Naive thymus-derived CD4-positive, alpha-beta T cell (primary cell): Measurements from ENCODE around the gene WDTC1. TPM values are rescaled to one million over a fixed set of nuclear protein-coding genes. Genes with fewer than 3 reads are reported as not detected.
"Not testable (repeated sequence)": the region's sequence is repeated elsewhere in the genome, so short reads cannot be mapped to it uniquely, and the experiment has no call there.

Experiments used
- ATAC-seq: fragments of 150-1000 bp; cut with Tn5 transposase; 2 replicates; pipeline ENCODE4 v1.10.0; 2021; ENCODE audit warnings: mild to moderate bottlenecking, moderate library complexity
- CTCF ChIA-PET: fragments of 350-600 bp; sonication (Branson Sonifier 250); formaldehyde crosslinking; loops from one replicate; lab custom pipeline; 2021; ENCODE audit warnings: antibody characterized with exemption; lab: Charles Lee
- POLR2A ChIA-PET: fragments of 350-600 bp; sonication (Branson Sonifier 250); formaldehyde crosslinking; loops from one replicate; lab custom pipeline; 2021; ENCODE audit warnings: antibody characterized with exemption, inconsistent platforms; lab: Charles Lee
- DNase-seq, 9 donors: peaks; one replicate each; pipeline versions ENCODE4 v3.0.0 to v3.0.0-alpha.2; 2020 to 2022; ENCODE audit warnings: mixed read lengths in 1 of 9
- H3K27ac ChIP-seq: one replicate; pipeline ENCODE4 v1.7.0; 2013; ENCODE audit warnings: mild to moderate bottlenecking, low read depth, low read length, moderate library complexity
- H3K27me3 ChIP-seq, 2 donors: one replicate each; pipeline ENCODE4 v1.7.0; 2013; ENCODE audit warnings: low read length in 2 of 2, mild to moderate bottlenecking in 2 of 2, moderate library complexity in 2 of 2; ENCODE audit not compliant: control insufficient read depth in 2 of 2, insufficient read depth in 2 of 2
- H3K36me3 ChIP-seq, 3 experiments: 1 replicate in 2 of 3; 2 replicates in 1 of 3; pipeline ENCODE4 v1.7.0; 2013; ENCODE audit warnings: low read length in 3 of 3, mild to moderate bottlenecking in 3 of 3, moderate library complexity in 1 of 3; ENCODE audit not compliant: insufficient read depth in 3 of 3, control insufficient read depth in 2 of 3
- H3K4me1 ChIP-seq, 2 donors: one replicate each; pipeline ENCODE4 v1.7.0; 2013; ENCODE audit warnings: low read length in 2 of 2, mild to moderate bottlenecking in 2 of 2, moderate library complexity in 1 of 2; ENCODE audit not compliant: control insufficient read depth in 2 of 2, insufficient read depth in 2 of 2
- H3K4me3 ChIP-seq: 2 replicates; pipeline ENCODE4 v1.7.0; 2013; ENCODE audit warnings: mild to moderate bottlenecking, low read length
- H3K9me3 ChIP-seq, 3 experiments: 1 replicate in 2 of 3; 2 replicates in 1 of 3; pipeline ENCODE4 v1.7.0; 2013; ENCODE audit warnings: low read length in 3 of 3; ENCODE audit not compliant: control insufficient read depth in 2 of 3
- H3K27ac Mint-ChIP-seq, 9 donors: one replicate each; pipeline ENCODE4 v1.8.0; 2020 to 2022; ENCODE audit warnings: mixed read lengths in 9 of 9, mild to moderate bottlenecking in 8 of 9, moderate library complexity in 5 of 9, inconsistent platforms in 2 of 9
- H3K27me3 Mint-ChIP-seq, 5 donors: one replicate each; pipeline ENCODE4 v1.8.0; 2021 to 2022; ENCODE audit warnings: mixed read lengths in 5 of 5, mild to moderate bottlenecking in 1 of 5
- H3K36me3 Mint-ChIP-seq, 5 donors: one replicate each; pipeline ENCODE4 v1.8.0; 2020 to 2022; ENCODE audit warnings: mixed read lengths in 5 of 5, mild to moderate bottlenecking in 3 of 5, inconsistent platforms in 1 of 5
- H3K4me1 Mint-ChIP-seq, 7 donors: one replicate each; pipeline ENCODE4 v1.8.0; 2020 to 2022; ENCODE audit warnings: mixed read lengths in 7 of 7, mild to moderate bottlenecking in 3 of 7, inconsistent platforms in 1 of 7
- H3K4me3 Mint-ChIP-seq, 10 donors: one replicate each; pipeline ENCODE4 v1.8.0; 2020 to 2022; ENCODE audit warnings: mild to moderate bottlenecking in 10 of 10, mixed read lengths in 10 of 10, moderate library complexity in 6 of 10, inconsistent platforms in 2 of 10
- H3K9me3 Mint-ChIP-seq, 11 donors: one replicate each; pipeline ENCODE4 v1.8.0; 2020 to 2022; ENCODE audit warnings: mixed read lengths in 11 of 11, mild to moderate bottlenecking in 4 of 11, inconsistent platforms in 1 of 11, moderate library complexity in 1 of 11
- intact Hi-C, 2 donors: fragments of 100-400 bp; cut with micrococcal nuclease; formaldehyde crosslinking; loops; one replicate each; pipeline ENCODE4 v1.15.1; 2023
- polyA plus RNA-seq, 2 donors: library from polyadenylated mRNA; unstranded; fragments of 300-500 nt; fragmentation: Illumina TruSeq; gene quantifications; one replicate each; pipeline ENCODE4 v1.2.3, GENCODE V29; 2021
- total RNA-seq, 6 experiments: library from RNA in 5 of 6; stranded (reverse) in 5 of 6; gene quantifications; 1 replicate in 5 of 6; 2 replicates in 1 of 6; pipeline ENCODE4 v1.2.3 and lab custom pipeline; 2021 to 2026

WDTC1 gene
- total and polyA plus RNA-seq, 7 experiments from 2014 or later: 5.8 to 59.0 (median 35.3) TPM

GRCh38 chr1:27220702-27221497 lies 13.5 kb upstream of the WDTC1 start:
- CTCF ChIA-PET: not testable (repeated sequence)

GRCh38 chr1:27225621-27226020 lies 8.8 kb upstream of the WDTC1 start:
- Histone ChIP-seq H3K4me1 (no peaks in the 10 kb centered on the region), H3K27me3 (no peaks in the 10 kb centered on the region), H3K4me3 (no peak overlapping the region), H3K27ac (no peak overlapping the region), H3K9me3 (no peaks in the 10 kb centered on the region), H3K36me3 (no peaks in the 10 kb centered on the region)
- Mint-ChIP-seq H3K27me3 (no peaks in the 10 kb centered on the region), H3K4me3 (no peak overlapping the region), H3K9me3 (no peaks in the 10 kb centered on the region), H3K36me3 (no peaks in the 10 kb centered on the region), H3K27ac (no peak overlapping the region), H3K4me1 (no peaks in the 10 kb centered on the region)
- intact Hi-C loops: no loop called here
- ATAC-seq: no peak
- ChIA-PET POLR2A (interaction anchor here (1.2 kb wide), 1 partner anchor 9 kb away, joined by 5 read pairs; the partner anchor contains the start of gene WDTC1), CTCF (interaction anchor here (0.7 kb wide), 1 partner anchor 16 kb away, joined by 3 read pairs; no protein-coding TSS in a partner anchor)
- no peak for DNase-seq

More at GRCh38 chr1:27220702-27221497, 13.5 kb upstream of the WDTC1 start:
- DNase-seq, intact Hi-C loops, H3K4me1 ChIP-seq, H3K36me3 Mint-ChIP-seq, H3K27me3 Mint-ChIP-seq, H3K4me3 ChIP-seq, H3K4me1 Mint-ChIP-seq, H3K36me3 ChIP-seq, H3K27me3 ChIP-seq, H3K27ac Mint-ChIP-seq, H3K4me3 Mint-ChIP-seq, H3K9me3 ChIP-seq, POLR2A ChIA-PET, H3K9me3 Mint-ChIP-seq, H3K27ac ChIP-seq, ATAC-seq: not testable (repeated sequence)

GRCh38 chr1:27227765-27228164 lies 6.7 kb upstream of the WDTC1 start:
- CTCF ChIA-PET: no interaction called here
- no peaks in the 10 kb centered on the region for H3K9me3 Mint-ChIP-seq

GRCh38 chr1:27233667-27234048 lies 774 bp upstream of the WDTC1 start:
- Histone ChIP-seq H3K4me3 (peak overlapping the region; percentile 59), H3K36me3 (no peaks in the 10 kb centered on the region), H3K27me3 (no peaks in the 10 kb centered on the region), H3K27ac (peak overlapping the region; percentile 78), H3K9me3 (no peaks in the 10 kb centered on the region), H3K4me1 (peaks cover 18 to 25% of the 10 kb centered on the region in 2 donors)
- H3K36me3 Mint-ChIP-seq: peaks cover 0 to 5% (median 2%) of the 10 kb centered on the region in 5 donors
- ATAC-seq (no peak), DNase-seq (peak in 4 of 9 donors; percentile 13 to 23 (median 20))
- peaks cover 0 to 3% (median 0%) of the 10 kb centered on the region in 5 donors for H3K27me3 Mint-ChIP-seq
- POLR2A ChIA-PET: interaction anchor here (0.6 to 1.2 kb wide), 3 partner anchors 10 to 597 kb away, joined by 3 to 4 read pairs (median 3); partner anchors contain the start of gene PPP1R8
- H3K9me3 Mint-ChIP-seq: peaks cover 0 to 5% (median 0%) of the 10 kb centered on the region in 11 donors
- CTCF ChIA-PET: interaction anchor here (1.5 kb wide), 1 partner anchor 122 kb away, joined by 6 read pairs; no protein-coding TSS in a partner anchor
- intact Hi-C loops: loop anchor here (1.0 to 10.0 kb wide), 13 partner anchors 25 to 601 kb away; partner anchors contain the start of genes NUDC (in 2 of the 2), SLC9A1 (in 2 of the 2), TMEM222 (in 2 of the 2) and WASF2 (in 2 of the 2)
- peak overlapping the region; percentile 83 to 97 (median 93) for H3K27ac Mint-ChIP-seq
- H3K4me1 Mint-ChIP-seq: peaks cover 25 to 39% (median 35%) of the 10 kb centered on the region in 7 donors
- H3K4me3 Mint-ChIP-seq: peak overlapping the region; percentile 93 to 100 (median 98)

More at GRCh38 chr1:27227765-27228164, 6.7 kb upstream of the WDTC1 start:
- Mint-ChIP-seq H3K4me1 (peaks cover 0 to 2% (median 0%) of the 10 kb centered on the region in 7 donors), H3K4me3 (no peak overlapping the region), H3K27ac (no peak overlapping the region), H3K36me3 (no peaks in the 10 kb centered on the region), H3K27me3 (peaks cover 0 to 3% (median 0%) of the 10 kb centered on the region in 5 donors)
- no peak for ATAC-seq
- H3K9me3 ChIP-seq: no peaks in the 10 kb centered on the region
- no peaks in the 10 kb centered on the region for H3K27me3 ChIP-seq
- POLR2A ChIA-PET: interaction anchor here (0.7 kb wide), 1 partner anchor 54 kb away, joined by 3 read pairs; no protein-coding TSS in a partner anchor
- H3K36me3 ChIP-seq: no peaks in the 10 kb centered on the region
- intact Hi-C loops: no loop called here
- DNase-seq: no peak
- no peak overlapping the region for H3K27ac ChIP-seq
- peaks cover 0 to under 1% of the 10 kb centered on the region in 2 donors for H3K4me1 ChIP-seq
- H3K4me3 ChIP-seq: no peak overlapping the region

- peak overlapping the region; percentile 91 to 100 (median 96) for H3K4me3 Mint-ChIP-seq
- H3K27me3 ChIP-seq: no peaks in the 10 kb centered on the region
- H3K4me3 ChIP-seq: peak overlapping the region; percentile 78
- CTCF ChIA-PET: no interaction called here
- peaks cover 18 to 25% of the 10 kb centered on the region in 2 donors for H3K4me1 ChIP-seq
- H3K36me3 ChIP-seq: no peaks in the 10 kb centered on the region
- POLR2A ChIA-PET: interaction anchor here (1.2 to 2.0 kb wide), 2 partner anchors 81 to 124 kb away, joined by 3 to 7 read pairs; partner anchors contain the start of gene SLC9A1
- H3K27me3 Mint-ChIP-seq: peaks cover 0 to 3% (median 0%) of the 10 kb centered on the region in 5 donors
- peaks cover 0 to 5% (median 2%) of the 10 kb centered on the region in 5 donors for H3K36me3 Mint-ChIP-seq
- intact Hi-C loops: loop anchor here (1.0 to 10.0 kb wide), 6 partner anchors 38 to 599 kb away; partner anchors contain the start of genes FAM76A (in 1 of the 2), PPP1R8 (in 1 of the 2), STX12 (in 1 of the 2) and WASF2 (in 1 of the 2)
- ATAC-seq (no peak), DNase-seq (no peak)
- H3K27ac ChIP-seq: peak overlapping the region; percentile 78
- peaks cover 25 to 44% (median 36%) of the 10 kb centered on the region in 7 donors for H3K4me1 Mint-ChIP-seq
- H3K9me3 Mint-ChIP-seq: peaks cover 0 to 5% (median 0%) of the 10 kb centered on the region in 11 donors
- peak overlapping the region; percentile 83 to 97 (median 92) for H3K27ac Mint-ChIP-seq
- no peaks in the 10 kb centered on the region for H3K9me3 ChIP-seq
Measured at GRCh38 chr1:27235827-27236226, 1.4 kb downstream of the WDTC1 start.

GRCh38 chr1:27237112-27237511 lies 2.7 kb downstream of the WDTC1 start:
- ChIA-PET CTCF (interaction anchor here (1.2 kb wide), 1 partner anchor 50 kb away, joined by 3 read pairs; no protein-coding TSS in a partner anchor), POLR2A (no interaction called here)
- Mint-ChIP-seq H3K27ac (peak overlapping the region in 2 of 9 donors; percentile 32 to 47), H3K36me3 (peaks cover 0 to 5% (median 2%) of the 10 kb centered on the region in 5 donors), H3K4me3 (peak overlapping the region in 6 of 10 donors; percentile 10 to 63 (median 30)), H3K9me3 (peaks cover 0 to 5% (median 0%) of the 10 kb centered on the region in 11 donors), H3K4me1 (peaks cover 25 to 50% (median 43%) of the 10 kb centered on the region in 7 donors), H3K27me3 (no peaks in the 10 kb centered on the region)
- Histone ChIP-seq H3K4me3 (no peak overlapping the region), H3K27me3 (no peaks in the 10 kb centered on the region), H3K36me3 (no peaks in the 10 kb centered on the region), H3K4me1 (peaks cover 18 to 25% of the 10 kb centered on the region in 2 donors), H3K9me3 (no peaks in the 10 kb centered on the region), H3K27ac (no peak overlapping the region)
- intact Hi-C loops: loop anchor here (10.0 kb wide), 4 partner anchors 258 to 598 kb away; partner anchors contain the start of genes PPP1R8 (in 1 of the 2), STX12 (in 1 of the 2) and WASF2 (in 1 of the 2)
- ATAC-seq (no peak), DNase-seq (no peak)
